CD4-positive, alpha-beta T cell (primary cell): ENCODE data around the gene GPRC5D. TPM values are rescaled to one million over a fixed set of nuclear protein-coding genes. Genes with fewer than 3 reads are reported as not detected.

Experiments
- ATAC-seq: fragments of 200-7000 bp; cut with Tn5 transposase; one replicate; pipeline ENCODE4 v1.10.0; 2022; ENCODE audit warnings: mild to moderate bottlenecking; ENCODE audit not compliant: poor library complexity
- CTCF ChIA-PET: fragments of 350-600 bp; sonication (Branson Sonifier 250); formaldehyde crosslinking; loops from one replicate; lab custom pipeline; 2021; ENCODE audit warnings: antibody characterized with exemption, inconsistent platforms; lab: Charles Lee
- POLR2A ChIA-PET: fragments of 350-600 bp; sonication (Branson Sonifier 250); formaldehyde crosslinking; loops from one replicate; lab custom pipeline; 2021; ENCODE audit warnings: antibody characterized with exemption, inconsistent platforms; lab: Charles Lee
- DNase-seq, 14 experiments: peaks; one replicate each; pipeline ENCODE4 v3.0.0-alpha.2; 2013 to 2020; ENCODE audit warnings: mixed read lengths in 2 of 14
- H3K27ac ChIP-seq, 2 donors: one replicate each; pipeline versions ENCODE4 v1.5.1 to v1.7.0; 2013; ENCODE audit warnings: low read length in 2 of 2, low read depth in 1 of 2, mild to moderate bottlenecking in 1 of 2
- H3K27me3 ChIP-seq, 2 experiments: 1 replicate in 1 of 2; 2 replicates in 1 of 2; pipeline versions ENCODE4 v1.6.1 to v1.7.0; 2013; ENCODE audit warnings: low read length in 2 of 2, control low read depth in 1 of 2, mild to moderate bottlenecking in 1 of 2, moderate library complexity in 1 of 2; ENCODE audit not compliant: insufficient read depth in 2 of 2, control insufficient read depth in 1 of 2
- H3K36me3 ChIP-seq: one replicate; pipeline ENCODE4 v1.6.1; 2013; ENCODE audit warnings: low read length, control low read depth; ENCODE audit not compliant: insufficient read depth
- H3K4me1 ChIP-seq: one replicate; pipeline ENCODE4 v1.6.1; 2013; ENCODE audit warnings: low read length, control low read depth; ENCODE audit not compliant: insufficient read depth
- H3K4me3 ChIP-seq: one replicate; pipeline ENCODE4 v1.5.1; 2013; ENCODE audit warnings: mild to moderate bottlenecking, low read length, moderate library complexity
- H3K9me3 ChIP-seq, 2 experiments: 1 replicate in 1 of 2; 2 replicates in 1 of 2; pipeline versions ENCODE4 v1.6.1 to v1.7.0; 2013; ENCODE audit warnings: low read length in 2 of 2, mild to moderate bottlenecking in 2 of 2, control low read depth in 1 of 2, moderate library complexity in 1 of 2; ENCODE audit not compliant: control insufficient read depth in 1 of 2, insufficient read depth in 1 of 2
- H3K27ac Mint-ChIP-seq: one replicate; pipeline ENCODE4 v1.8.0; 2020; ENCODE audit warnings: mixed read lengths
- H3K27me3 Mint-ChIP-seq: one replicate; pipeline ENCODE4 v1.8.0; 2021; ENCODE audit warnings: mixed read lengths
- H3K36me3 Mint-ChIP-seq: one replicate; pipeline ENCODE4 v1.8.0; 2021; ENCODE audit warnings: low read depth, mixed read lengths
- H3K4me1 Mint-ChIP-seq: one replicate; pipeline ENCODE4 v1.8.0; 2021; ENCODE audit warnings: low read depth, mixed read lengths
- H3K4me3 Mint-ChIP-seq: one replicate; pipeline ENCODE4 v1.8.0; 2020; ENCODE audit warnings: mild to moderate bottlenecking, mixed read lengths
- H3K9me3 Mint-ChIP-seq: one replicate; pipeline ENCODE4 v1.8.0; 2020; ENCODE audit warnings: mixed read lengths
- CTCF ChIP-seq: fragments of 200-600 bp; IDR thresholded peaks from one replicate; pipeline ENCODE4 v1.8.0; 2022; ENCODE audit warnings: antibody characterized with exemption, mild to moderate bottlenecking
- intact Hi-C, 2 experiments: fragments of 100-400 bp; cut with DNase I in 1 of 2; cut with micrococcal nuclease in 1 of 2; formaldehyde crosslinking; loops; one replicate each; pipeline versions ENCODE4 v1.15.1 to v1.9.0; 2023 to 2025; cut with DNase I, micrococcal nuclease
- total RNA-seq, 174 experiments: library from RNA in 2 of 174; stranded (reverse) in 2 of 174; gene quantifications; one replicate each; pipeline ENCODE4 v1.2.3 and lab custom pipeline; 2021 to 2026

GPRC5D gene
- total RNA-seq, 2 experiments from 2014 or later = not detected

GRCh38 chr12:12917517-12917916 lies 34.5 kb downstream of the GPRC5D start:
- no peak for ATAC-seq
- CTCF ChIA-PET = no interaction called here
- no peak overlapping the region for H3K27ac ChIP-seq

GRCh38 chr12:12916135-12916944 lies 35.6 kb downstream of the GPRC5D start:
- Histone ChIP-seq H3K4me3 (no peak overlapping the region), H3K9me3 (no peaks in the 10 kb centered on the region), H3K4me1 (peaks cover 7% of the 10 kb centered on the region), H3K27ac (no peak overlapping the region), H3K27me3 (peaks cover 0 to 4% of the 10 kb centered on the region in 2 experiments), H3K36me3 (no peaks in the 10 kb centered on the region)
- H3K4me3 Mint-ChIP-seq = no peak overlapping the region
- no peaks in the 10 kb centered on the region for H3K9me3 Mint-ChIP-seq
- H3K27ac Mint-ChIP-seq = no peak overlapping the region
- intact Hi-C loops = loop anchor here (1.0 to 5.0 kb wide), 10 partner anchors 66 to 1250 kb away; no protein-coding TSS in a partner anchor
- H3K36me3 Mint-ChIP-seq = no peaks in the 10 kb centered on the region
- peaks cover 12% of the 10 kb centered on the region for H3K27me3 Mint-ChIP-seq
- ChIA-PET CTCF (interaction anchor here (0.6 to 2.4 kb wide), 5 partner anchors 15 to 295 kb away, joined by 3 to 16 read pairs (median 3); no protein-coding TSS in a partner anchor), POLR2A (interaction anchor here (0.9 to 1.9 kb wide), 3 partner anchors 127 to 1249 kb away, joined by 3 to 7 read pairs (median 3); no protein-coding TSS in a partner anchor)
- DNase-seq = peak; percentile 72 to 89 (median 83)
- peak; percentile 99 for ATAC-seq
- H3K4me1 Mint-ChIP-seq = peaks cover 7% of the 10 kb centered on the region
- peak; percentile 92 for TF ChIP-seq CTCF

More at GRCh38 chr12:12917517-12917916, 34.5 kb downstream of the GPRC5D start:
- Mint-ChIP-seq H3K9me3 (no peaks in the 10 kb centered on the region), H3K4me3 (no peak overlapping the region), H3K36me3 (no peaks in the 10 kb centered on the region), H3K27me3 (peaks cover 12% of the 10 kb centered on the region), H3K27ac (no peak overlapping the region), H3K4me1 (peaks cover 7% of the 10 kb centered on the region)
- DNase-seq = no peak
- intact Hi-C loops = loop anchor here (2.0 to 5.0 kb wide), 7 partner anchors 65 to 1249 kb away; no protein-coding TSS in a partner anchor
- no peak for TF ChIP-seq CTCF
- Histone ChIP-seq H3K4me3 (no peak overlapping the region), H3K27me3 (peaks cover 0 to 4% of the 10 kb centered on the region in 2 experiments), H3K4me1 (peaks cover 7% of the 10 kb centered on the region), H3K9me3 (no peaks in the 10 kb centered on the region), H3K36me3 (no peaks in the 10 kb centered on the region)
- POLR2A ChIA-PET = no interaction called here

- Histone ChIP-seq H3K4me1 (peaks cover 7% of the 10 kb centered on the region), H3K27ac (no peak overlapping the region), H3K36me3 (no peaks in the 10 kb centered on the region), H3K27me3 (peaks cover 0 to 4% of the 10 kb centered on the region in 2 experiments), H3K4me3 (no peak overlapping the region), H3K9me3 (no peaks in the 10 kb centered on the region)
- H3K36me3 Mint-ChIP-seq = no peaks in the 10 kb centered on the region
- no peak for DNase-seq
- no peak for ATAC-seq
- H3K4me3 Mint-ChIP-seq = no peak overlapping the region
- CTCF ChIA-PET = interaction anchor here (1.4 to 2.4 kb wide), 4 partner anchors 78 to 296 kb away, joined by 3 to 16 read pairs (median 4); no protein-coding TSS in a partner anchor
- H3K27ac Mint-ChIP-seq = no peak overlapping the region
- intact Hi-C loops = loop anchor here (1.0 to 5.0 kb wide), 10 partner anchors 67 to 1251 kb away; no protein-coding TSS in a partner anchor
- no peaks in the 10 kb centered on the region for H3K9me3 Mint-ChIP-seq
- no peak for TF ChIP-seq CTCF
- peaks cover 13% of the 10 kb centered on the region for H3K4me1 Mint-ChIP-seq
- POLR2A ChIA-PET = interaction anchor here (1.2 to 1.9 kb wide), 2 partner anchors 126 to 296 kb away, joined by 3 to 7 read pairs; no protein-coding TSS in a partner anchor
- peaks cover 12% of the 10 kb centered on the region for H3K27me3 Mint-ChIP-seq
Measured at GRCh38 chr12:12915656-12916055, 36.3 kb downstream of the GPRC5D start.
